ACC112 (cell line): ENCODE measurements around the gene ACSM3.
"Not testable (repeated sequence)": the region's sequence is repeated elsewhere in the genome, so short reads cannot be mapped to it uniquely, and the experiment has no call there.

ENCODE experiments used
- H2AFZ ChIP-seq: fragments of 200-600 bp; sonication (generic); one replicate; pipeline ENCODE4 v1.6.0; 2017; ENCODE audit warnings: antibody characterized with exemption, low read length; ENCODE audit not compliant: unreplicated experiment
- H3K27ac ChIP-seq: fragments of 200-600 bp; sonication (generic); 2 replicates; pipeline ENCODE4 v1.5.1; 2014; ENCODE audit warnings: low read depth, mild to moderate bottlenecking, antibody characterized with exemption, low read length, moderate library complexity
- H3K27me3 ChIP-seq: fragments of 200-600 bp; sonication (generic); 2 replicates; pipeline ENCODE4 v1.6.1; 2014; ENCODE audit warnings: mild to moderate bottlenecking, antibody characterized with exemption, low read length, moderate library complexity, mixed read lengths; ENCODE audit not compliant: insufficient read depth
- H3K36me3 ChIP-seq: fragments of 200-600 bp; sonication (generic); 2 replicates; pipeline ENCODE4 v1.6.1; 2016; ENCODE audit warnings: mild to moderate bottlenecking, antibody characterized with exemption, low read length, moderate library complexity, mixed read lengths; ENCODE audit not compliant: insufficient read depth
- H3K4me1 ChIP-seq: fragments of 200-600 bp; sonication (generic); one replicate; pipeline ENCODE4 v1.6.1; 2016; ENCODE audit warnings: low read length, mixed read lengths; ENCODE audit not compliant: insufficient read depth, unreplicated experiment, control insufficient read depth
- H3K4me3 ChIP-seq: fragments of 200-600 bp; sonication (generic); 2 replicates; pipeline ENCODE4 v1.5.1; 2014; ENCODE audit warnings: mild to moderate bottlenecking, low read depth, low read length
- H3K79me2 ChIP-seq: fragments of 200-600 bp; sonication (generic); one replicate; pipeline ENCODE4 v1.6.0; 2016; ENCODE audit warnings: low read length; ENCODE audit not compliant: control insufficient read depth, unreplicated experiment, insufficient read depth

The ACSM3 gene

GRCh38 chr16:20805684-20806167 lies 41.9 kb downstream of the ACSM3 start:
- peaks cover 11% of the 10 kb centered on the region for H3K79me2 ChIP-seq
- not testable (repeated sequence) for H3K27me3 ChIP-seq, H3K36me3 ChIP-seq
- peak overlapping the region; percentile 86 for H3K4me3 ChIP-seq
- H3K27ac ChIP-seq = peak overlapping the region; percentile 77
- H2AFZ ChIP-seq = peak overlapping the region; percentile 71
- H3K4me1 ChIP-seq = peaks cover 16% of the 10 kb centered on the region

- Histone ChIP-seq H3K36me3 (0 out of 2 replicates have a peak, but pooled peaks cover under 1% of the 10 kb centered on the region), H3K79me2 (peaks cover 11% of the 10 kb centered on the region), H3K27me3 (no peaks in the 10 kb centered on the region), H3K4me1 (peaks cover 16% of the 10 kb centered on the region), H2AFZ (peak within 1 kb of the TSS; percentile 97), H3K27ac (peak within 1 kb of the TSS; percentile 77), H3K4me3 (peak within 1 kb of the TSS; percentile 86)
Measured at GRCh38 chr16:20806168-20807050, 42.6 kb downstream of the ACSM3 start, which contains the start of the genes ERI2 and REXO5. TSS of gene ERI2 (minus strand) at chr16:20806472. CDS start at chr16:20806430, 42 bp downstream. TSS of gene REXO5 (plus strand) at chr16:20806527. CDS start at chr16:20806954, 427 bp downstream.

- no peak overlapping the region for H3K27ac ChIP-seq
- peaks cover 16% of the 10 kb centered on the region for H3K79me2 ChIP-seq
- no peak overlapping the region for H2AFZ ChIP-seq
- H3K36me3 ChIP-seq = no peaks in the 10 kb centered on the region
- no peaks in the 10 kb centered on the region for H3K27me3 ChIP-seq
- H3K4me3 ChIP-seq = peak overlapping the region; percentile 86
- H3K4me1 ChIP-seq = peaks cover 16% of the 10 kb centered on the region
Measured at GRCh38 chr16:20807862-20808261, 44.0 kb downstream of the ACSM3 start.

- peaks cover 9% of the 10 kb centered on the region for H3K4me1 ChIP-seq
- H3K27ac ChIP-seq = no peak overlapping the region
- peaks cover 16% of the 10 kb centered on the region for H3K79me2 ChIP-seq
- no peaks in the 10 kb centered on the region for H3K27me3 ChIP-seq
- H2AFZ ChIP-seq = no peak overlapping the region
- H3K36me3 ChIP-seq = peaks cover 6% of the 10 kb centered on the region; the same call in 1 of the 2 replicates
- no peak overlapping the region for H3K4me3 ChIP-seq
Measured at GRCh38 chr16:20811889-20812439, 48.1 kb downstream of the ACSM3 start.

- Histone ChIP-seq H3K27ac (no peak overlapping the region), H3K4me3 (no peak overlapping the region), H3K4me1 (peaks cover 8% of the 10 kb centered on the region), H3K36me3 (peaks cover 6% of the 10 kb centered on the region; the same call in 1 of the 2 replicates), H3K27me3 (no peaks in the 10 kb centered on the region), H2AFZ (no peak overlapping the region), H3K79me2 (peaks cover 16% of the 10 kb centered on the region)
Measured at GRCh38 chr16:20812510-20812909, 48.7 kb downstream of the ACSM3 start.

GRCh38 chr16:20814784-20815183 lies 51.0 kb downstream of the ACSM3 start:
- H3K27me3 ChIP-seq = no peaks in the 10 kb centered on the region
- H3K4me1 ChIP-seq = no peaks in the 10 kb centered on the region
- H3K79me2 ChIP-seq = peaks cover 5% of the 10 kb centered on the region
- no peak overlapping the region for H2AFZ ChIP-seq
- no peak overlapping the region for H3K27ac ChIP-seq
- H3K4me3 ChIP-seq = no peak overlapping the region
- peaks cover 11% of the 10 kb centered on the region; the same call in 1 of the 2 replicates for H3K36me3 ChIP-seq

GRCh38 chr16:20818929-20819585 lies 55.2 kb downstream of the ACSM3 start:
- Histone ChIP-seq H3K36me3 (peaks cover 5% of the 10 kb centered on the region; the same call in 1 of the 2 replicates), H2AFZ (no peak overlapping the region), H3K27ac (no peak overlapping the region), H3K4me1 (no peaks in the 10 kb centered on the region), H3K27me3 (no peaks in the 10 kb centered on the region), H3K4me3 (no peak overlapping the region), H3K79me2 (no peaks in the 10 kb centered on the region)

- Histone ChIP-seq H2AFZ (no peak overlapping the region), H3K27ac (no peak overlapping the region), H3K27me3 (no peaks in the 10 kb centered on the region), H3K4me3 (no peak overlapping the region), H3K79me2 (no peaks in the 10 kb centered on the region), H3K36me3 (peaks cover 12% of the 10 kb centered on the region; the same call in 1 of the 2 replicates), H3K4me1 (no peaks in the 10 kb centered on the region)
Measured at GRCh38 chr16:20821682-20822081, 57.9 kb downstream of the ACSM3 start.

- H3K79me2 ChIP-seq = no peaks in the 10 kb centered on the region
- no peak overlapping the region for H3K4me3 ChIP-seq
- H3K27ac ChIP-seq = no peak overlapping the region
- H3K36me3 ChIP-seq = peaks cover 18% of the 10 kb centered on the region
- no peak overlapping the region for H2AFZ ChIP-seq
- H3K27me3 ChIP-seq = no peaks in the 10 kb centered on the region
- no peaks in the 10 kb centered on the region for H3K4me1 ChIP-seq
Measured at GRCh38 chr16:20822521-20823325, 58.9 kb downstream of the ACSM3 start.
